HepG2 (cell line): ENCODE results near the gene PNPLA2. TPM values are rescaled to one million over a fixed set of nuclear protein-coding genes. Genes with fewer than 3 reads are reported as not detected.

Experiments used
- ATAC-seq: fragments of 200-7000 bp; cut with Tn5 transposase; 3 replicates; pipeline ENCODE4 v1.9.1; 2020; ENCODE audit warnings: mild to moderate bottlenecking, moderate library complexity
- BruUV-seq: library from RNA; stranded (reverse); fragments of 400-500 nt; replicated peaks from 2 replicates; lab custom pipeline; 2021; lab: Mats Ljungman, UMichigan
- CTCF ChIA-PET: fragments of 300-600 bp; formaldehyde crosslinking; extraction: SDS; loops from one replicate; lab custom pipeline; 2021; ENCODE audit warnings: low total read pairs, inconsistent platforms, low intra/inter-chr PET ratio; lab: Yijun Ruan, JAX
- POLR2A ChIA-PET: fragments of 350-600 bp; sonication (Branson Sonifier 250); formaldehyde crosslinking; loops from one replicate; lab custom pipeline; 2020; ENCODE audit warnings: antibody characterized with exemption, inconsistent platforms; lab: Yijun Ruan, JAX
- DNase-seq: peaks from one replicate; pipeline ENCODE4 v3.0.0-alpha.2; 2015; ENCODE audit warnings: low spot score
- FAIRE-seq: peaks from 3 replicates; lab custom pipeline; 2011; peaks lifted over from hg19 to GRCh38; lab: Jason Lieb, UNC
- H2AFZ ChIP-seq: one replicate; pipeline ENCODE4 v1.6.1; 2011; ENCODE audit warnings: low read length, inconsistent platforms
- H3K27ac ChIP-seq: fragments of 300-600 bp; 3 replicates; pipeline ENCODE4 v1.8.0; 2011; ENCODE audit warnings: mixed run types, mild to moderate bottlenecking, mixed read lengths, low read length, inconsistent platforms; ENCODE audit not compliant: insufficient read depth; ENCODE audit errors: extremely low read length
- H3K27me3 ChIP-seq, 2 experiments: fragments of 200-600 bp in 1 of 2; 2 replicates in 1 of 2; 3 replicates in 1 of 2; pipeline versions ENCODE4 v1.6.0 to v1.8.0; 2011; ENCODE audit warnings: low read length in 2 of 2, mild to moderate bottlenecking in 2 of 2, moderate library complexity in 2 of 2, inconsistent platforms in 1 of 2; ENCODE audit not compliant: insufficient read depth in 2 of 2, control insufficient read depth in 1 of 2
- H3K36me3 ChIP-seq, 2 experiments: fragments of 200-600 bp in 1 of 2; replicated peaks in 1 of 2; 2 replicates in 1 of 2; 3 replicates in 1 of 2; pipeline versions ENCODE4 v1.5.1 to v1.8.0; 2011; ENCODE audit warnings: low read length in 2 of 2, inconsistent platforms in 1 of 2; ENCODE audit not compliant: insufficient read depth in 2 of 2, control insufficient read depth in 1 of 2
- H3K4me1 ChIP-seq: 2 replicates; pipeline ENCODE4 v1.5.1; 2012; ENCODE audit warnings: low read length, inconsistent platforms; ENCODE audit not compliant: insufficient read depth
- H3K4me2 ChIP-seq: 2 replicates; pipeline ENCODE4 v1.6.0; 2011; ENCODE audit warnings: low read depth, low read length, inconsistent platforms
- H3K4me3 ChIP-seq, 3 experiments: fragments of 200-600 bp in 1 of 3; sonication (generic), shearing (Covaris generic) in 1 of 3; replicated peaks in 1 of 3; 2 replicates each; pipeline ENCODE4 v1.5.1; 2011 to 2016; ENCODE audit warnings: low read length in 3 of 3, inconsistent platforms in 2 of 3, low read depth in 2 of 3, mild to moderate bottlenecking in 2 of 3, control low read depth in 1 of 3, mixed read lengths in 1 of 3; ENCODE audit not compliant: insufficient read depth in 1 of 3
- H3K79me2 ChIP-seq: one replicate; pipeline ENCODE4 v1.6.1; 2011; ENCODE audit warnings: low read length, inconsistent platforms; ENCODE audit not compliant: insufficient read depth
- H3K9ac ChIP-seq: 2 replicates; pipeline ENCODE4 v1.6.0; 2011; ENCODE audit warnings: mild to moderate bottlenecking, low read depth, low read length, inconsistent platforms; ENCODE audit not compliant: insufficient read depth
- H3K9me3 ChIP-seq: 2 replicates; pipeline ENCODE4 v1.5.1; 2012; ENCODE audit warnings: mild to moderate bottlenecking, low read length
- H4K20me1 ChIP-seq: 2 replicates; pipeline ENCODE4 v1.6.0; 2011; ENCODE audit warnings: inconsistent platforms, mild to moderate bottlenecking, low read length, moderate library complexity; ENCODE audit not compliant: insufficient read depth
- ARNT2 ChIP-seq: sonication (generic); formaldehyde crosslinking; IDR thresholded peaks from 2 replicates; pipeline ENCODE4 v1.8.0; 2022; ENCODE audit warnings: mild to moderate bottlenecking, low read depth, missing genetic modification reagents, moderate library complexity
- BRCA1 ChIP-seq: sonication (generic); formaldehyde crosslinking; IDR thresholded peaks from 2 replicates; pipeline ENCODE4 v1.4.0; 2020; ENCODE audit warnings: missing genetic modification reagents
- ERF ChIP-seq: IDR thresholded peaks from 2 replicates; pipeline ENCODE4 v1.6.1; 2018; ENCODE audit warnings: missing biosample characterization, missing genetic modification reagents
- FOXK1 ChIP-seq: sonication (generic); formaldehyde crosslinking; IDR thresholded peaks from 2 replicates; pipeline ENCODE4 v1.4.0; 2020; ENCODE audit warnings: low read depth, missing genetic modification reagents, borderline replicate concordance
- MYC ChIP-seq: sonication (generic); formaldehyde crosslinking; IDR thresholded peaks from 2 replicates; pipeline ENCODE4 v1.9.0; 2021; ENCODE audit warnings: missing genetic modification reagents, borderline replicate concordance
- NAIF1 ChIP-seq: sonication (generic); formaldehyde crosslinking; IDR thresholded peaks from 2 replicates; pipeline ENCODE4 v1.5.0; 2020; ENCODE audit warnings: mild to moderate bottlenecking, missing genetic modification reagents, borderline replicate concordance
- NKX3-1 ChIP-seq: sonication (generic); formaldehyde crosslinking; IDR thresholded peaks from 2 replicates; pipeline ENCODE4 v1.5.0; 2020; ENCODE audit warnings: missing genetic modification reagents
- NR2F1 ChIP-seq, 2 experiments: fragments of 450-650 bp in 1 of 2; formaldehyde crosslinking in 1 of 2; IDR thresholded peaks; 2 replicates each; pipeline versions ENCODE4 v1.5.0 to v1.6.1; 2016 to 2020; ENCODE audit warnings: mild to moderate bottlenecking in 1 of 2, missing compliant biosample characterization in 1 of 2, missing genetic modification reagents in 1 of 2, moderate library complexity in 1 of 2
- SATB2 ChIP-seq: sonication (generic); formaldehyde crosslinking; IDR thresholded peaks from 2 replicates; pipeline ENCODE4 v1.5.0; 2020; ENCODE audit warnings: missing genetic modification reagents
- SRY ChIP-seq: sonication (generic); formaldehyde crosslinking; IDR thresholded peaks from 2 replicates; pipeline ENCODE4 v1.8.0; 2022; ENCODE audit warnings: mild to moderate bottlenecking, missing genetic modification reagents
- TBX2 ChIP-seq: sonication (generic); formaldehyde crosslinking; IDR thresholded peaks from 2 replicates; pipeline ENCODE4 v1.5.0; 2020; ENCODE audit warnings: missing genetic modification reagents, mild to moderate bottlenecking, borderline replicate concordance
- WIZ ChIP-seq: sonication (generic); formaldehyde crosslinking; IDR thresholded peaks from 2 replicates; pipeline ENCODE4 v1.5.1; 2020; ENCODE audit warnings: mild to moderate bottlenecking, missing genetic modification reagents
- ZBTB39 ChIP-seq: sonication (generic); formaldehyde crosslinking; IDR thresholded peaks from 2 replicates; pipeline ENCODE4 v1.5.0; 2020; ENCODE audit warnings: missing genetic modification reagents
- ZNF432 ChIP-seq: sonication (generic); formaldehyde crosslinking; IDR thresholded peaks from 2 replicates; pipeline ENCODE4 v1.5.0; 2020; ENCODE audit warnings: missing genetic modification reagents, mild to moderate bottlenecking, borderline replicate concordance
- ZNF44 ChIP-seq: sonication (generic); formaldehyde crosslinking; IDR thresholded peaks from 2 replicates; pipeline ENCODE4 v1.5.1; 2020; ENCODE audit warnings: mild to moderate bottlenecking, missing genetic modification reagents
- ZNF556 ChIP-seq: sonication (generic); formaldehyde crosslinking; IDR thresholded peaks from 2 replicates; pipeline ENCODE4 v1.4.0; 2020; ENCODE audit warnings: mild to moderate bottlenecking, missing genetic modification reagents, borderline replicate concordance
- ZNF770 ChIP-seq: sonication (generic); formaldehyde crosslinking; IDR thresholded peaks from 2 replicates; pipeline ENCODE4 v1.5.0; 2020; ENCODE audit warnings: mild to moderate bottlenecking, missing genetic modification reagents
- WGBS: methylation state at CpG from one replicate; pipeline ENCODE4 v1.1.6; 2017; ENCODE audit warnings: low lambda C conversion rate; 5-methylcytosine and 5-hydroxymethylcytosine counted together
- in situ Hi-C: cut with HindIII; loops from 2 replicates; pipeline ENCODE4 v1.10.0; 2017; ENCODE audit warnings: low pct_unique_long_range_greater_than_20kb; ENCODE audit not compliant: extremely low pct_ligation_motif_present
- intact Hi-C: fragments of 100-400 bp; cut with micrococcal nuclease; formaldehyde crosslinking; loops from one replicate; pipeline ENCODE4 v1.10.0; 2022; ENCODE audit not compliant: unreplicated experiment
- polyA plus RNA-seq, 8 experiments: library from polyadenylated mRNA; depleted of rRNA in 3 of 8; stranded (reverse) in 7 of 8; unstranded in 1 of 8; fragments of >200 nt; fragmentation: Illumina TruSeq in 4 of 8; extraction: Trizol in 4 of 8; gene quantifications; 2 replicates each; pipeline versions ENCODE4 v1.2.1 to v1.2.3, GENCODE V29; 2011 to 2016; ENCODE audit warnings: low read depth in 4 of 8, missing spikeins in 1 of 8, mixed read lengths in 1 of 8; ENCODE audit not compliant: insufficient read depth in 1 of 8
- total RNA-seq, 5 experiments: library from RNA; depleted of rRNA; stranded (reverse); fragments of >200 nt; fragmentation: Illumina TruSeq; extraction: Trizol; gene quantifications; 2 replicates each; pipeline ENCODE4 v1.2.3, GENCODE V29; 2016; ENCODE audit warnings: low read depth in 1 of 5

The PNPLA2 gene
- total and polyA plus RNA-seq, 2 of the 13 experiments (the other 11 are each of a cell fraction or from before 2014, with no cell fraction given): 10.5 to 43.2 TPM

- peak; percentile 98 for TF ChIP-seq ZNF770
- TF ChIP-seq WIZ: no peak
- no peak for TF ChIP-seq SRY
These were observed 10.1 kb upstream of the PNPLA2 start (continued) for GRCh38 chr11:808427-809286.

- H3K9ac ChIP-seq: peak within 1 kb of the TSS; percentile 98
- H3K79me2 ChIP-seq: peaks cover 36% of the 10 kb centered on the region
- DNase-seq (peak; percentile 93), ATAC-seq (peak; percentile 82), FAIRE-seq (peak; percentile 60)
- peak within 1 kb of the TSS; percentile 97 to 100 (median 99) for H3K4me3 ChIP-seq
- no peak within 1 kb of the TSS for H2AFZ ChIP-seq
- peak within 1 kb of the TSS; percentile 95 for H3K27ac ChIP-seq
- ChIA-PET CTCF (no interaction called here), POLR2A (interaction anchor here (0.6 to 2.7 kb wide), 20 partner anchors 10 to 364 kb away, joined by 3 to 127 read pairs (median 5); partner anchors contain the start of genes CEND1, CRACR2B, EPS8L2 and GATD1)
- in situ Hi-C loops (no loop called here), intact Hi-C loops (loop anchor here (5.0 kb wide), 1 partner anchor 33 kb away; the partner anchor contains the start of genes POLR2L and TSPAN4)
- H3K4me1 ChIP-seq: peaks cover 52% of the 10 kb centered on the region
- WGBS: 0% methylated on average over 2 of the region's 81 CpGs
- no peaks in the 10 kb centered on the region for H3K9me3 ChIP-seq
- peaks cover 19 to 27% of the 10 kb centered on the region in 2 experiments for H3K36me3 ChIP-seq
- no TSS peak for BruUV-seq
- H3K27me3 ChIP-seq: no peaks in the 10 kb centered on the region; a peak in 1 of 5 replicates
- H4K20me1 ChIP-seq: peaks cover 24% of the 10 kb centered on the region
- peak within 1 kb of the TSS; percentile 97 for H3K4me2 ChIP-seq
- peak; percentile 98 for TF ChIP-seq MYC (CRISPR knock-in tag)
- peak; percentile 34 for TF ChIP-seq ERF (CRISPR knock-in tag)
- TF ChIP-seq ZNF556 (CRISPR knock-in tag): no peak; the same call in 1 of the 2 replicates
- 0 out of 2 replicates have a peak, but pooled peaks have one; percentile 7 for TF ChIP-seq NKX3-1 (CRISPR knock-in tag)
- TF ChIP-seq ZBTB39 (CRISPR knock-in tag): no peak
- no peak; the same call in 1 of the 2 replicates for TF ChIP-seq FOXK1 (CRISPR knock-in tag)
- TF ChIP-seq ZNF432 (CRISPR knock-in tag): no peak
- no peak for TF ChIP-seq ZNF44 (CRISPR knock-in tag)
- TF ChIP-seq NR2F1 (CRISPR knock-in tag; IDR thresholded peaks at IDR 0.05): no peak
- no peak for TF ChIP-seq BRCA1 (CRISPR knock-in tag)
- TF ChIP-seq TBX2: peak; percentile 86; the same call in 1 of the 2 replicates
- TF ChIP-seq SATB2 (CRISPR knock-in tag): no peak; the same call in 1 of the 2 replicates
- TF ChIP-seq ARNT2: peak; percentile 75; the same call in 1 of the 2 replicates
- TF ChIP-seq NAIF1 (CRISPR knock-in tag): no peak
These were observed 9.3 kb upstream of the PNPLA2 start, which contains the start of gene RPLP2 for GRCh38 chr11:809287-810039. Gene RPLP2 (plus strand): TSS chr11:809967. CDS start chr11:810235, 268 bp downstream.
